Testis (tissue), 2 donors: ENCODE results near the gene PANX2.

Experiments used
- POLR2A ChIP-seq: fragments of 450-650 bp; IDR thresholded peaks from one replicate; pipeline ENCODE4 v1.6.1; 2017; ENCODE audit warnings: antibody characterized with exemption, mild to moderate bottlenecking, moderate library complexity
- TF ChIP-seq, protein P1 (sequence below), 3 experiments: fragments of 450-650 bp in 2 of 3; fragments of 200-600 bp in 1 of 3; sonication (generic) in 1 of 3; IDR thresholded peaks; one replicate each; pipeline ENCODE4 v1.5.1; 2016 to 2019; ENCODE audit warnings: antibody characterized with exemption in 3 of 3, mild to moderate bottlenecking in 2 of 3, moderate library complexity in 1 of 3

GRCh38 chr22:50229370-50229769 is 58.8 kb downstream of the PANX2 start:
- TF ChIP-seq, protein P1, sequence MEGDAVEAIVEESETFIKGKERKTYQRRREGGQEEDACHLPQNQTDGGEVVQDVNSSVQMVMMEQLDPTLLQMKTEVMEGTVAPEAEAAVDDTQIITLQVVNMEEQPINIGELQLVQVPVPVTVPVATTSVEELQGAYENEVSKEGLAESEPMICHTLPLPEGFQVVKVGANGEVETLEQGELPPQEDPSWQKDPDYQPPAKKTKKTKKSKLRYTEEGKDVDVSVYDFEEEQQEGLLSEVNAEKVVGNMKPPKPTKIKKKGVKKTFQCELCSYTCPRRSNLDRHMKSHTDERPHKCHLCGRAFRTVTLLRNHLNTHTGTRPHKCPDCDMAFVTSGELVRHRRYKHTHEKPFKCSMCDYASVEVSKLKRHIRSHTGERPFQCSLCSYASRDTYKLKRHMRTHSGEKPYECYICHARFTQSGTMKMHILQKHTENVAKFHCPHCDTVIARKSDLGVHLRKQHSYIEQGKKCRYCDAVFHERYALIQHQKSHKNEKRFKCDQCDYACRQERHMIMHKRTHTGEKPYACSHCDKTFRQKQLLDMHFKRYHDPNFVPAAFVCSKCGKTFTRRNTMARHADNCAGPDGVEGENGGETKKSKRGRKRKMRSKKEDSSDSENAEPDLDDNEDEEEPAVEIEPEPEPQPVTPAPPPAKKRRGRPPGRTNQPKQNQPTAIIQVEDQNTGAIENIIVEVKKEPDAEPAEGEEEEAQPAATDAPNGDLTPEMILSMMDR (IDR thresholded peaks at IDR 0.05): no peak
- TF ChIP-seq POLR2A: no peak
